WTC11 (cell line): Measurements from ENCODE around the gene OR51E1. TPM values are rescaled to one million over a fixed set of nuclear protein-coding genes. Genes with fewer than 3 reads are reported as not detected.

Experiments
- ATAC-seq: fragments of 200-7000 bp; cut with Tn5 transposase; 2 replicates; pipeline ENCODE4 v1.10.0; 2021; ENCODE audit warnings: mild to moderate bottlenecking, moderate library complexity
- CTCF ChIA-PET: fragments of 300-600 bp; sonication (Branson Sonifier 250); formaldehyde crosslinking; loops from one replicate; lab custom pipeline; 2021; ENCODE audit warnings: antibody characterized with exemption; lab: Charles Lee
- POLR2A ChIA-PET: fragments of 350-600 bp; sonication (Branson Sonifier 250); formaldehyde crosslinking; loops from one replicate; lab custom pipeline; 2021; ENCODE audit warnings: antibody characterized with exemption; lab: Charles Lee
- DNase-seq: peaks from one replicate; pipeline ENCODE4 v3.0.0; 2021; ENCODE audit warnings: low spot score
- H3K27ac Mint-ChIP-seq: 2 replicates; pipeline ENCODE4 v1.8.0; 2021; ENCODE audit warnings: mixed read lengths
- H3K27me3 Mint-ChIP-seq: 2 replicates; pipeline ENCODE4 v1.8.0; 2021; ENCODE audit warnings: low read depth, mild to moderate bottlenecking, moderate library complexity, mixed read lengths
- H3K36me3 Mint-ChIP-seq: 2 replicates; pipeline ENCODE4 v1.8.0; 2021; ENCODE audit warnings: mixed read lengths
- H3K4me1 Mint-ChIP-seq: 2 replicates; pipeline ENCODE4 v1.8.0; 2022; ENCODE audit warnings: mixed read lengths
- H3K4me3 Mint-ChIP-seq: 2 replicates; pipeline ENCODE4 v1.8.0; 2021; ENCODE audit warnings: mild to moderate bottlenecking, moderate library complexity, mixed read lengths
- H3K9me3 Mint-ChIP-seq: 2 replicates; pipeline ENCODE4 v1.8.0; 2021; ENCODE audit warnings: mixed read lengths
- ATF2 ChIP-seq: sonication (generic); formaldehyde crosslinking; IDR thresholded peaks from 2 replicates; pipeline ENCODE4 v1.8.1; 2022; ENCODE audit warnings: low read depth, missing genetic modification reagents, borderline replicate concordance
- ATF3 ChIP-seq: sonication (generic); formaldehyde crosslinking; conservative IDR thresholded peaks from 2 replicates; pipeline ENCODE4 v1.8.1; 2022; ENCODE audit warnings: mild to moderate bottlenecking, missing genetic modification reagents
- FOXJ3 ChIP-seq: sonication (generic); formaldehyde crosslinking; IDR thresholded peaks from 2 replicates; pipeline ENCODE4 v1.9.0; 2021; ENCODE audit warnings: missing genetic modification reagents, mild to moderate bottlenecking, borderline replicate concordance
- GRHL2 ChIP-seq: fragments of 250-450 bp; sonication (Bioruptor Pico); IDR thresholded peaks from 2 replicates; pipeline ENCODE4 v1.8.0; 2022; ENCODE audit warnings: mild to moderate bottlenecking, moderate library complexity; ENCODE audit not compliant: insufficient replicate concordance, severe bottlenecking
- MAX ChIP-seq: sonication (generic); formaldehyde crosslinking; IDR thresholded peaks from 2 replicates; pipeline ENCODE4 v1.8.0; 2022; ENCODE audit warnings: mild to moderate bottlenecking, missing genetic modification reagents
- NFE2L1 ChIP-seq: sonication (generic); formaldehyde crosslinking; IDR thresholded peaks from 2 replicates; pipeline ENCODE4 v1.8.1; 2023; ENCODE audit warnings: missing genetic modification reagents
- NR1H2 ChIP-seq: sonication (generic); formaldehyde crosslinking; IDR thresholded peaks from 2 replicates; pipeline ENCODE4 v1.9.0; 2021; ENCODE audit warnings: mild to moderate bottlenecking, moderate library complexity, missing genetic modification reagents
- NR3C1 ChIP-seq: sonication (generic); formaldehyde crosslinking; conservative IDR thresholded peaks from 2 replicates; pipeline ENCODE4 v1.8.1; 2023; ENCODE audit warnings: low read depth, mild to moderate bottlenecking, missing genetic modification reagents
- OVOL2 ChIP-seq: fragments of 250-450 bp; sonication (Bioruptor Pico); IDR thresholded peaks from 2 replicates; pipeline ENCODE4 v1.9.0; 2021; ENCODE audit warnings: mild to moderate bottlenecking, borderline replicate concordance
- RORB ChIP-seq: fragments of 250-450 bp; sonication (Bioruptor Pico); IDR thresholded peaks from 2 replicates; pipeline ENCODE4 v1.9.0; 2021; ENCODE audit warnings: mild to moderate bottlenecking
- TEAD4 ChIP-seq: sonication (generic); formaldehyde crosslinking; IDR thresholded peaks from 2 replicates; pipeline ENCODE4 v1.8.0; 2022; ENCODE audit warnings: mild to moderate bottlenecking, missing genetic modification reagents
- ZBTB43 ChIP-seq: sonication (generic); formaldehyde crosslinking; IDR thresholded peaks from 2 replicates; pipeline ENCODE4 v1.8.1; 2023; ENCODE audit warnings: mild to moderate bottlenecking, missing genetic modification reagents
- ZNF263 ChIP-seq: sonication (generic); formaldehyde crosslinking; IDR thresholded peaks from 2 replicates; pipeline ENCODE4 v1.8.1; 2022; ENCODE audit warnings: low read depth, mild to moderate bottlenecking, moderate library complexity, missing genetic modification reagents
- ZNF317 ChIP-seq: sonication (generic); formaldehyde crosslinking; IDR thresholded peaks from 2 replicates; pipeline ENCODE4 v1.8.1; 2023; ENCODE audit warnings: low read depth, mild to moderate bottlenecking, moderate library complexity, missing genetic modification reagents, borderline replicate concordance
- ZNF423 ChIP-seq: fragments of 250-450 bp; sonication (Bioruptor Pico); IDR thresholded peaks from 2 replicates; pipeline ENCODE4 v2.1.2; 2022; ENCODE audit warnings: mild to moderate bottlenecking, moderate library complexity
- ZNF671 ChIP-seq: fragments of 250-450 bp; sonication (Bioruptor Pico); IDR thresholded peaks from 2 replicates; pipeline ENCODE4 v1.8.0; 2021; ENCODE audit warnings: mild to moderate bottlenecking
- total RNA-seq: library from RNA; stranded (reverse); gene quantifications from 3 replicates; pipeline ENCODE4 v1.2.3, GENCODE V29; 2021
- TF ChIP-seq, protein P1 (sequence below): sonication (generic); formaldehyde crosslinking; IDR thresholded peaks from 2 replicates; pipeline ENCODE4 v1.8.0; 2022; ENCODE audit warnings: mild to moderate bottlenecking, missing genetic modification reagents
- TF ChIP-seq, protein P2 (sequence below): fragments of 250-450 bp; sonication (Bioruptor Pico); IDR thresholded peaks from 2 replicates; pipeline ENCODE4 v1.9.0; 2021; ENCODE audit warnings: mild to moderate bottlenecking, borderline replicate concordance
- TF ChIP-seq, protein P3 (sequence below): fragments of 250-450 bp; sonication (Bioruptor Pico); IDR thresholded peaks from 2 replicates; pipeline ENCODE4 v1.9.0; 2021; ENCODE audit warnings: mild to moderate bottlenecking
- TF ChIP-seq, protein P4 (sequence below): sonication (generic); formaldehyde crosslinking; IDR thresholded peaks from 2 replicates; pipeline ENCODE4 v1.8.1; 2023; ENCODE audit warnings: mild to moderate bottlenecking, missing genetic modification reagents, moderate library complexity

The OR51E1 gene
- total RNA-seq, 1 experiment from 2014 or later, result not detected

DNA sequence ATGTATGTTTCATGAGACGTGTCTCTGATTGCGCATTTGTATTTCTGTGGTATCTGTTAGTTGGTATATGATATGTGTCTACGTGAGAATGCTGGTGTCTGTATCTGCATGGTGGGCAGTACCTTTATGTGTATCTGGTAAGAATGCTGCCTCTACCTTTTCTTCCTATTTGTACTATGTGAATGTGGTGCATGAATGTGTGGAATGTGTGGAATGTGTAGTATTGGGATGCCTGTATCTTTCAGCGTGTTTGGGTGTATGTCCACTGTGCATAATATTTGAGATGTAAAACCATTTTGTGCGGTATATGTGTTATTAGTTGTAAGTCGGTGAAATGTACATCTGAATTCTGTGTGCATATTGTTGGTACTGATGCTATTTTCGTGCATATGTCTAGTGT lies 2.3 kb upstream of the OR51E1 start (continued):
- TF ChIP-seq ATF2 (CRISPR knock-in tag), result no peak

DNA sequence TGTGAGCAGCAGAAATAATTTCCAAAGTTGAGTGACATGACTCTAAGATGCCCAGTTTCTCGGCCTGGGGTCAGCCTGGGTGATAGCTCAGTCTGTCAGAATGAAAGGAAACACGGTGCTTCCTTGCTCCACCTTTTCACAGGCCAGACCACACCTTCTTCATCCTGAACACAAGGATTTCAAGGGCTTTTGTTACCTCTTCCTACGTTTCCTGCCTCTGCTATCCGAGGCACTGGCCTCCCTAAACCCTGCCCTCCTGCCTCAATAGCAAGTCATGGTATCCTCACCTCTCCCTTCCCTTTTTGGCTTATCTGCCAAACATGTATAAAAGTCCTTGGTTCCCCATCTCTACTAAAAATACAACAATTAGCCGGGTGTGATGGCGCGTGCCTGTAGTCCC lies 1.7 kb upstream of the OR51E1 start:
- Mint-ChIP-seq H3K36me3 (no peaks in the 10 kb centered on the region), H3K4me1 (peaks cover 13% of the 10 kb centered on the region), H3K27me3 (peaks cover 3% of the 10 kb centered on the region; the same call in 1 of the 2 replicates), H3K9me3 (peaks cover 8% of the 10 kb centered on the region; the same call in 1 of the 2 replicates)
- DNase-seq (no peak), ATAC-seq (no peak)
- POLR2A ChIA-PET, result no interaction called here
- no peak for TF ChIP-seq NR3C1 (CRISPR knock-in tag)
- no peak for TF ChIP-seq ZNF317 (CRISPR knock-in tag)
- TF ChIP-seq, all 79 proteins: peak for 0
- CTCF ChIA-PET, result interaction anchor here (1.4 kb wide), 1 partner anchor 15 kb away, joined by 3 read pairs; no protein-coding TSS in a partner anchor
- Mint-ChIP-seq H3K4me3 (no peak overlapping the region), H3K27ac (no peak overlapping the region)

DNA sequence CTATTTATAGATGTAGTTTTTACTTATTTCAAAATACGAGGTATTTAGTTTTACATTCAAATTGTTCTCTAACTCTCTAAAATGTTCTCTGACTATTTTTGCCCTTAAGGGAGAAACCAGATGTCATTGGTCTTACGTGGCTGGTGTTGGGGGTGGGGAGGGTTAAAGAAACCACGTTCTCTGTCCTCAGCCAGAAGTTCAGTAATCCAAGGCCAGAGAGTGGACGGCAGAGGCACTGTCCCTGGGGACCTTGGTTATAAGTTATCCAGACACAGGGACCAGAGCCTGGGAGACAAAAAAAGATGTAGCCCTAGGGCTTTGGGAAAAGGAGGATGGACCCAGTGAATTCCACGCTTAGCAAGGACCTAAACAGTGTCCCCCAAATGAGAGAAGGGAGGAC lies 706 bp upstream of the OR51E1 start:
- TF ChIP-seq, protein P1, sequence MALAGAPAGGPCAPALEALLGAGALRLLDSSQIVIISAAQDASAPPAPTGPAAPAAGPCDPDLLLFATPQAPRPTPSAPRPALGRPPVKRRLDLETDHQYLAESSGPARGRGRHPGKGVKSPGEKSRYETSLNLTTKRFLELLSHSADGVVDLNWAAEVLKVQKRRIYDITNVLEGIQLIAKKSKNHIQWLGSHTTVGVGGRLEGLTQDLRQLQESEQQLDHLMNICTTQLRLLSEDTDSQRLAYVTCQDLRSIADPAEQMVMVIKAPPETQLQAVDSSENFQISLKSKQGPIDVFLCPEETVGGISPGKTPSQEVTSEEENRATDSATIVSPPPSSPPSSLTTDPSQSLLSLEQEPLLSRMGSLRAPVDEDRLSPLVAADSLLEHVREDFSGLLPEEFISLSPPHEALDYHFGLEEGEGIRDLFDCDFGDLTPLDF (CRISPR knock-in tag), result no peak
- no peak for TF ChIP-seq ZNF263 (CRISPR knock-in tag)
- TF ChIP-seq, protein P2, sequence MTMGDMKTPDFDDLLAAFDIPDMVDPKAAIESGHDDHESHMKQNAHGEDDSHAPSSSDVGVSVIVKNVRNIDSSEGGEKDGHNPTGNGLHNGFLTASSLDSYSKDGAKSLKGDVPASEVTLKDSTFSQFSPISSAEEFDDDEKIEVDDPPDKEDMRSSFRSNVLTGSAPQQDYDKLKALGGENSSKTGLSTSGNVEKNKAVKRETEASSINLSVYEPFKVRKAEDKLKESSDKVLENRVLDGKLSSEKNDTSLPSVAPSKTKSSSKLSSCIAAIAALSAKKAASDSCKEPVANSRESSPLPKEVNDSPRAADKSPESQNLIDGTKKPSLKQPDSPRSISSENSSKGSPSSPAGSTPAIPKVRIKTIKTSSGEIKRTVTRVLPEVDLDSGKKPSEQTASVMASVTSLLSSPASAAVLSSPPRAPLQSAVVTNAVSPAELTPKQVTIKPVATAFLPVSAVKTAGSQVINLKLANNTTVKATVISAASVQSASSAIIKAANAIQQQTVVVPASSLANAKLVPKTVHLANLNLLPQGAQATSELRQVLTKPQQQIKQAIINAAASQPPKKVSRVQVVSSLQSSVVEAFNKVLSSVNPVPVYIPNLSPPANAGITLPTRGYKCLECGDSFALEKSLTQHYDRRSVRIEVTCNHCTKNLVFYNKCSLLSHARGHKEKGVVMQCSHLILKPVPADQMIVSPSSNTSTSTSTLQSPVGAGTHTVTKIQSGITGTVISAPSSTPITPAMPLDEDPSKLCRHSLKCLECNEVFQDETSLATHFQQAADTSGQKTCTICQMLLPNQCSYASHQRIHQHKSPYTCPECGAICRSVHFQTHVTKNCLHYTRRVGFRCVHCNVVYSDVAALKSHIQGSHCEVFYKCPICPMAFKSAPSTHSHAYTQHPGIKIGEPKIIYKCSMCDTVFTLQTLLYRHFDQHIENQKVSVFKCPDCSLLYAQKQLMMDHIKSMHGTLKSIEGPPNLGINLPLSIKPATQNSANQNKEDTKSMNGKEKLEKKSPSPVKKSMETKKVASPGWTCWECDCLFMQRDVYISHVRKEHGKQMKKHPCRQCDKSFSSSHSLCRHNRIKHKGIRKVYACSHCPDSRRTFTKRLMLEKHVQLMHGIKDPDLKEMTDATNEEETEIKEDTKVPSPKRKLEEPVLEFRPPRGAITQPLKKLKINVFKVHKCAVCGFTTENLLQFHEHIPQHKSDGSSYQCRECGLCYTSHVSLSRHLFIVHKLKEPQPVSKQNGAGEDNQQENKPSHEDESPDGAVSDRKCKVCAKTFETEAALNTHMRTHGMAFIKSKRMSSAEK (CRISPR knock-in tag), result no peak
- TF ChIP-seq, protein P3, sequence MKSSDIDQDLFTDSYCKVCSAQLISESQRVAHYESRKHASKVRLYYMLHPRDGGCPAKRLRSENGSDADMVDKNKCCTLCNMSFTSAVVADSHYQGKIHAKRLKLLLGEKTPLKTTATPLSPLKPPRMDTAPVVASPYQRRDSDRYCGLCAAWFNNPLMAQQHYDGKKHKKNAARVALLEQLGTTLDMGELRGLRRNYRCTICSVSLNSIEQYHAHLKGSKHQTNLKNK (CRISPR knock-in tag), result no peak
- TF ChIP-seq ATF3 (CRISPR knock-in tag), result no peak
- no peak for TF ChIP-seq NFE2L1 (CRISPR knock-in tag)
- TF ChIP-seq, protein P4, sequence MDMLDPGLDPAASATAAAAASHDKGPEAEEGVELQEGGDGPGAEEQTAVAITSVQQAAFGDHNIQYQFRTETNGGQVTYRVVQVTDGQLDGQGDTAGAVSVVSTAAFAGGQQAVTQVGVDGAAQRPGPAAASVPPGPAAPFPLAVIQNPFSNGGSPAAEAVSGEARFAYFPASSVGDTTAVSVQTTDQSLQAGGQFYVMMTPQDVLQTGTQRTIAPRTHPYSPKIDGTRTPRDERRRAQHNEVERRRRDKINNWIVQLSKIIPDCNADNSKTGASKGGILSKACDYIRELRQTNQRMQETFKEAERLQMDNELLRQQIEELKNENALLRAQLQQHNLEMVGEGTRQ (CRISPR knock-in tag), result no peak
- no peak for TF ChIP-seq ZNF317 (CRISPR knock-in tag)
- TF ChIP-seq TEAD4 (CRISPR knock-in tag), result no peak
- TF ChIP-seq ATF2 (CRISPR knock-in tag), result no peak
- TF ChIP-seq FOXJ3 (CRISPR knock-in tag), result no peak
- no peak for TF ChIP-seq NR1H2 (CRISPR knock-in tag)
- TF ChIP-seq ZBTB43 (CRISPR knock-in tag), result no peak
- TF ChIP-seq MAX (CRISPR knock-in tag), result no peak
- TF ChIP-seq ZNF671, result no peak
- no peak for TF ChIP-seq RORB (CRISPR knock-in tag)
- no peak for TF ChIP-seq OVOL2
- no peak for TF ChIP-seq GRHL2
- TF ChIP-seq ZNF423 (CRISPR knock-in tag), result no peak
- Mint-ChIP-seq H3K27me3 (peaks cover 3% of the 10 kb centered on the region; the same call in 1 of the 2 replicates), H3K9me3 (peaks cover 8% of the 10 kb centered on the region; the same call in 1 of the 2 replicates), H3K27ac (no peak overlapping the region), H3K4me1 (peaks cover 13% of the 10 kb centered on the region), H3K4me3 (no peak overlapping the region), H3K36me3 (no peaks in the 10 kb centered on the region)
- ChIA-PET POLR2A (no interaction called here), CTCF (interaction anchor here (1.4 kb wide), 1 partner anchor 16 kb away, joined by 3 read pairs; no protein-coding TSS in a partner anchor)
- DNase-seq (no peak), ATAC-seq (no peak)
